ENCODE results near the gene MYBPC2. TPM values are rescaled to one million over a fixed set of nuclear protein-coding genes. Genes with fewer than 3 reads are reported as not detected.

MYBPC2 gene
- total and polyA plus RNA-seq, 2 donors (not counting 1 experiment from before 2014, with no cell fraction given) = 1.1 to 1.7 TPM

DNA sequence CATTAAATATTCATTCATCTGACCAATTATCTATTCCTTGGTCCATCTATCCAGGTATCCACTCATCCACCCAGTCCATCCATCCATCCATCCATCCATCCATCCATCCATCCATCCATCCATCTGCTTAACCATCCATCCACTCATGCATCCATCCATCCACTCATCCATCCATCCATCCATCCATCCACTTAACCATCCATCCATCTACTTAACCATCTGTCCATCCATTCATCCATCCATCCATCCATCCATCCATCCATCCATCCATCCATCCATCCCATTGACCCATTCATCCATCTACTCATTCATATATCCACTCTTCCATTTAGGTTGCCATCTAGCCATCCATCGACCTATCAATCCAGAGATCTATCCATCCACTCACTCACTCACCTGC, 11.4 kb downstream of the MYBPC2 start:
- H3K27me3 ChIP-seq (replicated peaks in 1 of 4; ENCODE audit: control extremely low read depth in 1 of 4, control insufficient read depth in 3 of 4, insufficient read depth in 4 of 4, low read length in 3 of 4) = no peaks in the 10 kb centered on the region
- no peak overlapping the region for H3K27ac ChIP-seq (ENCODE audit: low read length in 2 of 2)
- no peak overlapping the region for H3K9ac ChIP-seq (ENCODE audit: low read length)
- no peak overlapping the region for H3K4me2 ChIP-seq (replicated peaks; ENCODE audit: low read depth, low read length, poor library complexity, severe bottlenecking)
- ChIA-PET CTCF (no interaction called here), POLR2A (interaction anchor here (0.6 kb wide), 1 partner anchor 113 kb away, joined by 5 read pairs; no protein-coding TSS in a partner anchor)
- TF ChIP-seq EZH2 (IDR thresholded peaks at IDR 0.05; ENCODE audit: borderline replicate concordance, insufficient read depth, low read depth, low read length, poor library complexity, severe bottlenecking) = no peak
- TF ChIP-seq, protein P1, sequence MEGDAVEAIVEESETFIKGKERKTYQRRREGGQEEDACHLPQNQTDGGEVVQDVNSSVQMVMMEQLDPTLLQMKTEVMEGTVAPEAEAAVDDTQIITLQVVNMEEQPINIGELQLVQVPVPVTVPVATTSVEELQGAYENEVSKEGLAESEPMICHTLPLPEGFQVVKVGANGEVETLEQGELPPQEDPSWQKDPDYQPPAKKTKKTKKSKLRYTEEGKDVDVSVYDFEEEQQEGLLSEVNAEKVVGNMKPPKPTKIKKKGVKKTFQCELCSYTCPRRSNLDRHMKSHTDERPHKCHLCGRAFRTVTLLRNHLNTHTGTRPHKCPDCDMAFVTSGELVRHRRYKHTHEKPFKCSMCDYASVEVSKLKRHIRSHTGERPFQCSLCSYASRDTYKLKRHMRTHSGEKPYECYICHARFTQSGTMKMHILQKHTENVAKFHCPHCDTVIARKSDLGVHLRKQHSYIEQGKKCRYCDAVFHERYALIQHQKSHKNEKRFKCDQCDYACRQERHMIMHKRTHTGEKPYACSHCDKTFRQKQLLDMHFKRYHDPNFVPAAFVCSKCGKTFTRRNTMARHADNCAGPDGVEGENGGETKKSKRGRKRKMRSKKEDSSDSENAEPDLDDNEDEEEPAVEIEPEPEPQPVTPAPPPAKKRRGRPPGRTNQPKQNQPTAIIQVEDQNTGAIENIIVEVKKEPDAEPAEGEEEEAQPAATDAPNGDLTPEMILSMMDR (IDR thresholded peaks at IDR 0.05) = no peak
- no peak overlapping the region for H2AFZ ChIP-seq (ENCODE audit: insufficient read depth, low read depth, low read length, poor library complexity, severe bottlenecking)
- H3K79me2 ChIP-seq (ENCODE audit: control insufficient read depth, insufficient read depth, low read length) = no peaks in the 10 kb centered on the region
- H4K20me1 ChIP-seq (ENCODE audit: control insufficient read depth, insufficient read depth, low read length, poor library complexity, severe bottlenecking) = no peaks in the 10 kb centered on the region
- no peaks in the 10 kb centered on the region for H3K36me3 ChIP-seq (replicated peaks in 1 of 2; ENCODE audit: control extremely low read depth in 1 of 2, control insufficient read depth in 1 of 2, extremely low read depth in 1 of 2, insufficient read depth in 2 of 2, low read length in 1 of 2)
- ATAC-seq (ENCODE audit: low read depth) (no peak), DNase-seq (no peak)
- Mint-ChIP-seq H3K4me3 (no peak overlapping the region), H3K27ac (no peak overlapping the region), H3K9me3 (ENCODE audit: insufficient read depth) (peaks cover 2% of the 10 kb centered on the region), H3K27me3 (no peaks in the 10 kb centered on the region), H3K4me1 (no peaks in the 10 kb centered on the region)
- H3K4me3 ChIP-seq (ENCODE audit: control extremely low read depth in 1 of 5, extremely low read depth in 1 of 5, insufficient read depth in 1 of 5, low read depth in 2 of 5, low read length in 4 of 5) = no peak overlapping the region
- intact Hi-C loops (cut with micrococcal nuclease) = no loop called here
- H3K4me1 ChIP-seq (ENCODE audit: control insufficient read depth in 2 of 2, insufficient read depth in 2 of 2, low read length in 2 of 2) = no peaks in the 10 kb centered on the region
- 80% methylated on average over 1 of the region's 1 CpG for WGBS (ENCODE audit: insufficient coverage)
- peaks cover 0 to 7% (median 0%) of the 10 kb centered on the region in 3 donors for H3K9me3 ChIP-seq (ENCODE audit: control extremely low read depth in 1 of 3, control insufficient read depth in 2 of 3, insufficient read depth in 1 of 3, low read length in 2 of 3)

DNA sequence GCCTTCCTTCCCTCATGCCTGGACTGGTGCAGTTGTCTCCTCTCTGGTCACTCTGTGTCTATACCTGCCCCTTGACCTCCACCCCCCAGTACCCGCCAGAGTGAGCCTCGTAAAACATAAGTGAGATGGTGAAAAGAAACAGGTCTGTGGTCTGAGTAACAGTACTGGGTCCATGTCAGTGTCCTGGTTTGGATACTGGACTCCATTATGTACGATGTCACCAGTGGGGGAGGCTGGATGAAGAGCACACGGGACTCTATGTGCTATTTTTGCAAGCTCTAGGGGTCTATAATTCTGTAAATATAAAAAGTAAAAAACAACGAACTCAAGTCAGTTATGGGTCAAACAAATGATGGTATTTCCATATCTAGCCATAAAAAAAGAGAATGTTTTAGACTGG, 14.4 kb downstream of the MYBPC2 start:
- H3K27me3 Mint-ChIP-seq = no peaks in the 10 kb centered on the region
- WGBS (ENCODE audit: insufficient coverage) = no CpG with 5 or more reads among the region's 5 CpGs
- Histone ChIP-seq H2AFZ (ENCODE audit: insufficient read depth, low read depth, low read length, poor library complexity, severe bottlenecking) (no peak overlapping the region), H3K4me1 (ENCODE audit: control insufficient read depth in 2 of 2, insufficient read depth in 2 of 2, low read length in 2 of 2) (no peaks in the 10 kb centered on the region), H3K4me2 (replicated peaks; ENCODE audit: low read depth, low read length, poor library complexity, severe bottlenecking) (no peak overlapping the region), H3K9me3 (ENCODE audit: control extremely low read depth in 1 of 3, control insufficient read depth in 2 of 3, insufficient read depth in 1 of 3, low read length in 2 of 3) (peaks cover 0 to 7% (median 0%) of the 10 kb centered on the region in 3 donors), H4K20me1 (ENCODE audit: control insufficient read depth, insufficient read depth, low read length, poor library complexity, severe bottlenecking) (no peaks in the 10 kb centered on the region), H3K9ac (ENCODE audit: low read length) (no peak overlapping the region), H3K4me3 (ENCODE audit: control extremely low read depth in 1 of 5, extremely low read depth in 1 of 5, insufficient read depth in 1 of 5, low read depth in 2 of 5, low read length in 4 of 5) (no peak overlapping the region), H3K36me3 (replicated peaks in 1 of 2; ENCODE audit: control extremely low read depth in 1 of 2, control insufficient read depth in 1 of 2, extremely low read depth in 1 of 2, insufficient read depth in 2 of 2, low read length in 1 of 2) (no peaks in the 10 kb centered on the region), H3K27ac (ENCODE audit: low read length in 2 of 2) (no peak overlapping the region), H3K27me3 (replicated peaks in 1 of 4; ENCODE audit: control extremely low read depth in 1 of 4, control insufficient read depth in 3 of 4, insufficient read depth in 4 of 4, low read length in 3 of 4) (no peaks in the 10 kb centered on the region), H3K79me2 (ENCODE audit: control insufficient read depth, insufficient read depth, low read length) (no peaks in the 10 kb centered on the region)
- CTCF ChIA-PET = no interaction called here
- ATAC-seq (ENCODE audit: low read depth) (no peak), DNase-seq (no peak)
- no peak overlapping the region for H3K4me3 Mint-ChIP-seq
- peaks cover 2% of the 10 kb centered on the region for H3K9me3 Mint-ChIP-seq (ENCODE audit: insufficient read depth)
- H3K4me1 Mint-ChIP-seq = peaks cover 6% of the 10 kb centered on the region
- intact Hi-C loops (cut with micrococcal nuclease) = no loop called here
- no peak overlapping the region for H3K27ac Mint-ChIP-seq
- POLR2A ChIA-PET = no interaction called here
- TF ChIP-seq EZH2 (IDR thresholded peaks at IDR 0.05; ENCODE audit: borderline replicate concordance, insufficient read depth, low read depth, low read length, poor library complexity, severe bottlenecking) = no peak
- TF ChIP-seq, protein P1 (IDR thresholded peaks at IDR 0.05) = no peak

All from B cell (primary cell).